A549 (cell line): Measurements from ENCODE around the gene ZSWIM1.

Source experiments
- CHD2 ChIP-seq: fragments of 150-350 bp; IDR thresholded peaks from 2 replicates; pipeline ENCODE4 v1.6.1; 2014; ENCODE audit warnings: low read length; ENCODE audit not compliant: partially characterized antibody
- CTCF ChIP-seq: fragments of >200 bp; sonication (Bioruptor Twin); formaldehyde crosslinking; IDR thresholded peaks from 3 replicates; pipeline ENCODE4 v1.5.1; 2016
- HES2 ChIP-seq: fragments of >200 bp; sonication (Bioruptor Twin); formaldehyde crosslinking; IDR thresholded peaks from 2 replicates; pipeline ENCODE4 v1.6.1; 2016
- RAD21 ChIP-seq, 2 experiments: fragments of >200 bp in 1 of 2; sonication (Bioruptor Twin) in 1 of 2; formaldehyde crosslinking in 1 of 2; IDR thresholded peaks in 1 of 2; conservative IDR thresholded peaks in 1 of 2; 2 replicates in 1 of 2; 3 replicates in 1 of 2; pipeline ENCODE4 v1.6.1; 2012 to 2018; ENCODE audit warnings: inconsistent platforms in 1 of 2
- RFX5 ChIP-seq: fragments of 450-650 bp; IDR thresholded peaks from 2 replicates; pipeline ENCODE4 v1.7.1; 2014; ENCODE audit warnings: antibody characterized with exemption, mild to moderate bottlenecking, moderate library complexity
- SMC3 ChIP-seq: fragments of >200 bp; sonication (Bioruptor Twin); formaldehyde crosslinking; IDR thresholded peaks from 3 replicates; pipeline ENCODE4 v1.6.1; 2018; ENCODE audit warnings: inconsistent platforms
- TF ChIP-seq, protein P1 (sequence below): IDR thresholded peaks from 2 replicates; pipeline ENCODE4 v1.6.1; 2012
- TF ChIP-seq, protein P2 (sequence below): IDR thresholded peaks from 2 replicates; pipeline ENCODE4 v1.6.1; 2012
- TF ChIP-seq, protein P3 (sequence below): fragments of >200 bp; sonication (Bioruptor Twin); formaldehyde crosslinking; IDR thresholded peaks from 3 replicates; pipeline ENCODE4 v1.6.1; 2016

DNA sequence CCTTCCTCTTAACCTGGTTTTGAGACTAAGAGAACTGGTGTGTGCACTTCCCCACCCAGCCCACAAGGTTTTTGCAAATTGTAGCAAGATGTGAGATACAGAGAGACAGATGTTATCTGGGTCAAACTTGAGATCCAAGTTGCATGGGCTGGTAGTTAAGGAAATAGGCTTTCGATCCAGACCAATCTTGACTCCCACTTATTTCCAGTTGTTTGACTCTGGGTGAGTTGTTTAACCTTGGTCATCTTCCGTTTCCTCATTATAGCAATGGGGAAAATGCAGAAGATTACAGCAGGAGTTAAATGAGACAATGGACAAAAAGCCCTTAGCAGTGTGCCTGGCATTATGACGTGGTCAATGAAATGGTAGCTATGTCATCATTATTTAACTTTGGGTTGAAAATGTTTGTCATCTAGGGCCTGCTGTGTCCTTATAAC is 45.7 kb upstream of the ZSWIM1 start:
- TF ChIP-seq RAD21 (conservative IDR thresholded peaks at IDR 0.05 in 1 of 2, IDR thresholded peaks at IDR 0.05 in 1 of 2): no peak
- TF ChIP-seq, protein P1, sequence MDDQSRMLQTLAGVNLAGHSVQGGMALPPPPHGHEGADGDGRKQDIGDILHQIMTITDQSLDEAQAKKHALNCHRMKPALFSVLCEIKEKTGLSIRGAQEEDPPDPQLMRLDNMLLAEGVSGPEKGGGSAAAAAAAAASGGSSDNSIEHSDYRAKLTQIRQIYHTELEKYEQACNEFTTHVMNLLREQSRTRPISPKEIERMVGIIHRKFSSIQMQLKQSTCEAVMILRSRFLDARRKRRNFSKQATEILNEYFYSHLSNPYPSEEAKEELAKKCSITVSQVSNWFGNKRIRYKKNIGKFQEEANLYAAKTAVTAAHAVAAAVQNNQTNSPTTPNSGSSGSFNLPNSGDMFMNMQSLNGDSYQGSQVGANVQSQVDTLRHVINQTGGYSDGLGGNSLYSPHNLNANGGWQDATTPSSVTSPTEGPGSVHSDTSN: no peak
- no peak for TF ChIP-seq CTCF
- TF ChIP-seq CHD2: no peak
- TF ChIP-seq SMC3: no peak
- TF ChIP-seq HES2: no peak
- TF ChIP-seq RFX5: no peak
- TF ChIP-seq, protein P2, sequence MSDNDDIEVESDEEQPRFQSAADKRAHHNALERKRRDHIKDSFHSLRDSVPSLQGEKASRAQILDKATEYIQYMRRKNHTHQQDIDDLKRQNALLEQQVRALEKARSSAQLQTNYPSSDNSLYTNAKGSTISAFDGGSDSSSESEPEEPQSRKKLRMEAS: no peak
- TF ChIP-seq, protein P3, sequence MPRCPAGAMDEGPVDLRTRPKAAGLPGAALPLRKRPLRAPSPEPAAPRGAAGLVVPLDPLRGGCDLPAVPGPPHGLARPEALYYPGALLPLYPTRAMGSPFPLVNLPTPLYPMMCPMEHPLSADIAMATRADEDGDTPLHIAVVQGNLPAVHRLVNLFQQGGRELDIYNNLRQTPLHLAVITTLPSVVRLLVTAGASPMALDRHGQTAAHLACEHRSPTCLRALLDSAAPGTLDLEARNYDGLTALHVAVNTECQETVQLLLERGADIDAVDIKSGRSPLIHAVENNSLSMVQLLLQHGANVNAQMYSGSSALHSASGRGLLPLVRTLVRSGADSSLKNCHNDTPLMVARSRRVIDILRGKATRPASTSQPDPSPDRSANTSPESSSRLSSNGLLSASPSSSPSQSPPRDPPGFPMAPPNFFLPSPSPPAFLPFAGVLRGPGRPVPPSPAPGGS: no peak
